DOHH2 (cell line): ENCODE results near the gene ICAM1.

Source experiments
- CTCF ChIP-seq: fragments of 200-600 bp; sonication (generic); IDR thresholded peaks from one replicate; pipeline ENCODE4 v1.5.1; 2014; ENCODE audit warnings: antibody characterized with exemption, mild to moderate bottlenecking, low read depth, low read length; ENCODE audit not compliant: poor library complexity, severe bottlenecking
- EZH2phosphoT487 ChIP-seq: fragments of 200-600 bp; sonication (generic); IDR thresholded peaks from 2 replicates; pipeline ENCODE4 v1.6.1; 2017; ENCODE audit warnings: borderline replicate concordance, mild to moderate bottlenecking, antibody characterized with exemption, low read length, moderate library complexity, mixed read lengths

DNA sequence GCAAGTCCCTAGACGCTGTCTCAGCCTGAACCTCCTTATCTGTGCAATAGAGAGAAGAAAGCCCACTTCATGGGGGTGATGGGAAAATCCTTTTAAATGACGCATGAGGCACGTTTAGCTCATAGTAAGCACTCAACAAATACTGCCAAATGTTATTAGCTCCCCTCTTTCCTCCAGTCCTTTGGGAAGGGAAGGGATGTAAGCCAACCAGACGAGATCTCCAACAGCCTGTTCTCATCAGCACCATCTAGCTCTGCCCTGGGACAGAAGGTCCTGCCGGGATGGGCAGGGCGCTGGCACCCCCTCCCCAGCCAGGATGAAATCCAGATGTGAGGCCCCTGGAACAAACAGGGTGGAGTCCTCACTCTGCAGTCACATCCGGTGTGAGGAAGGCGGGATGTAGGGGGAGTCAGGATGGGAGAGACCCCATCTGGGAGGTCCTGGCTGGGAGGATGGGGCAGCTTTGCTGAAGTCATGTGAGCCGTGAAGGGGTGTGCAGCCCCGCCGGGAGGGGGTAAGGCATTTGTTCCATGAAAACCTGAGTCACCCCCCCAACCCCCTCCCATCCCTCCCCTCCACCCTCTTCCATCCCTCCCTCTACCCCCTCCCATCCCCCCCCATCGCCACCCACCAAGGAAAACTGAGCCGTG, 44.4 kb upstream of the ICAM1 start:
- TF ChIP-seq CTCF = no peak
- TF ChIP-seq EZH2phosphoT487 = no peak
